ENCODE measurements around the gene PLD5.
A peak's percentile ranks its signal among the peaks of the same experiment; 100 is the strongest.
"Not testable (repeated sequence)": the region's sequence is repeated elsewhere in the genome, so short reads cannot be mapped to it uniquely, and the experiment has no call there.

PLD5 gene

GRCh38 chr1:242427519-242427918 lies 97.0 kb downstream of the PLD5 start:
- DNase-seq = no peak

GRCh38 chr1:242426271-242426905 lies 98.1 kb downstream of the PLD5 start:
- no peak for DNase-seq

GRCh38 chr1:242425232-242425631 lies 99.3 kb downstream of the PLD5 start:
- DNase-seq = no peak

GRCh38 chr1:242416657-242417056 lies 107.8 kb downstream of the PLD5 start:
- DNase-seq = no peak

GRCh38 chr1:242412921-242413320 lies 111.6 kb downstream of the PLD5 start:
- DNase-seq = no peak

- DNase-seq = no peak
Measured at GRCh38 chr1:242411901-242412300, 112.6 kb downstream of the PLD5 start.

GRCh38 chr1:242405947-242406346 lies 118.5 kb downstream of the PLD5 start:
- no peak for DNase-seq

- no peak for DNase-seq
Measured at GRCh38 chr1:242404296-242404695, 120.2 kb downstream of the PLD5 start.

GRCh38 chr1:242402956-242403355 lies 121.5 kb downstream of the PLD5 start:
- no peak for DNase-seq

- DNase-seq = no peak
Measured at GRCh38 chr1:242401937-242402336, 122.6 kb downstream of the PLD5 start.

GRCh38 chr1:242398351-242398750 lies 126.1 kb downstream of the PLD5 start:
- no peak for DNase-seq

- no peak for DNase-seq
Measured at GRCh38 chr1:242391896-242392295, 132.6 kb downstream of the PLD5 start.

- not testable (repeated sequence) for DNase-seq
Measured at GRCh38 chr1:242376121-242376520, 148.4 kb downstream of the PLD5 start.

- DNase-seq = not testable (repeated sequence)
Measured at GRCh38 chr1:242350446-242350845, 174.1 kb downstream of the PLD5 start.

GRCh38 chr1:242349636-242350035 lies 174.9 kb downstream of the PLD5 start:
- DNase-seq = no peak

GRCh38 chr1:242330865-242331264 lies 193.6 kb downstream of the PLD5 start:
- peak in 4 of 58 donors; percentile 1 to 58 (median 12) for DNase-seq

GRCh38 chr1:242327381-242327780 lies 197.1 kb downstream of the PLD5 start:
- not testable (repeated sequence) for DNase-seq

GRCh38 chr1:242321981-242322380 lies 202.5 kb downstream of the PLD5 start:
- not testable (repeated sequence) for DNase-seq

- DNase-seq = no peak
Measured at GRCh38 chr1:242318140-242318539, 206.4 kb downstream of the PLD5 start.

GRCh38 chr1:242314865-242315264 lies 209.6 kb downstream of the PLD5 start:
- not testable (repeated sequence) for DNase-seq

- not testable (repeated sequence) for DNase-seq
Measured at GRCh38 chr1:242314085-242314649, 210.3 kb downstream of the PLD5 start.

GRCh38 chr1:242308681-242309080 lies 215.8 kb downstream of the PLD5 start:
- DNase-seq = not testable (repeated sequence)

- not testable (repeated sequence) for DNase-seq
Measured at GRCh38 chr1:242293781-242294180, 230.7 kb downstream of the PLD5 start.

Data from anterior cingulate cortex (tissue), 58 donors.